NCI-H82 (cell line): ENCODE results near the gene FANCE.
"Not testable (repeated sequence)": the region's sequence is repeated elsewhere in the genome, so short reads cannot be mapped to it uniquely, and the experiment has no call there.

Source experiments
- DNase-seq: peaks from one replicate; lab custom pipeline; 2025; lab: John Stamatoyannopoulos, UW

Gene FANCE

DNA sequence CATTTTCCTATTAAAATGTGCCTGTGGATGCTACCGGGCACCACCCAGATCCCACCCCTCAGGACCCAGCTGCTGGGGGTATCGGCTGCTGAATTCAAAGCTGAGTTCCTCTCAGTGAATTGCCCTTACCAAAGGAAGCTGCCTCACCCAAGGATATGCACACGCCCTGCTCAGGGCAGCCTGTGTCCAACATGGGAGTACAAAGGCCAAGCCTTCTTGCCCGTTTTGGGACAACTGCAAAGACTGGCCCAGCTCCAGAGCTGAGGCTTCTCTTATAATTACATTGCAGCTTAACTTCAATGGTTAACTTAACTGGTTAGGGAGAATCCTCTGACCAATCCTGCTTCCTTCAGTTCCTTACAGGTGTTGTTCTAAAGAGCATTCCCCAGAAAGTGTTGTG is 19.8 kb upstream of the FANCE start:
- DNase-seq = no peak

DNA sequence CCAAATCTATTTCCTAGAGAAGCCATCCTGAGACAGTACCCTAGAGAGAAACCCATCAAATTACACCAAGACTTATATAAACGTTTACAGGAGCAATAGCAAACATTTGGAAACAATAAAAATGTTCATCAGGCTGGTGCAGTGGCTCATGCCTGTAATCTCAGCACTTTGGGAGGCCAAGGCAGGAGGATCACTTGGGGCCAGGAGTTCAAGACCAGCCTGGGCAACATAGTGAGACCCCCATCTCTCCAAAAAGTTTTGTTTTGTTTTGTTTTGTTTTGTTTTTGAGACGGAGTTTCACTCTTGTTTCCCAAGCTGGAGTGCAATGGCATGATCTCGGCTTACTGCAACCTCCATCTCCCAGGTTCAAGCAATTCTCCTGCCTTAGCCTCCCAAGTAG is 19.4 kb upstream of the FANCE start:
- not testable (repeated sequence) for DNase-seq

DNA sequence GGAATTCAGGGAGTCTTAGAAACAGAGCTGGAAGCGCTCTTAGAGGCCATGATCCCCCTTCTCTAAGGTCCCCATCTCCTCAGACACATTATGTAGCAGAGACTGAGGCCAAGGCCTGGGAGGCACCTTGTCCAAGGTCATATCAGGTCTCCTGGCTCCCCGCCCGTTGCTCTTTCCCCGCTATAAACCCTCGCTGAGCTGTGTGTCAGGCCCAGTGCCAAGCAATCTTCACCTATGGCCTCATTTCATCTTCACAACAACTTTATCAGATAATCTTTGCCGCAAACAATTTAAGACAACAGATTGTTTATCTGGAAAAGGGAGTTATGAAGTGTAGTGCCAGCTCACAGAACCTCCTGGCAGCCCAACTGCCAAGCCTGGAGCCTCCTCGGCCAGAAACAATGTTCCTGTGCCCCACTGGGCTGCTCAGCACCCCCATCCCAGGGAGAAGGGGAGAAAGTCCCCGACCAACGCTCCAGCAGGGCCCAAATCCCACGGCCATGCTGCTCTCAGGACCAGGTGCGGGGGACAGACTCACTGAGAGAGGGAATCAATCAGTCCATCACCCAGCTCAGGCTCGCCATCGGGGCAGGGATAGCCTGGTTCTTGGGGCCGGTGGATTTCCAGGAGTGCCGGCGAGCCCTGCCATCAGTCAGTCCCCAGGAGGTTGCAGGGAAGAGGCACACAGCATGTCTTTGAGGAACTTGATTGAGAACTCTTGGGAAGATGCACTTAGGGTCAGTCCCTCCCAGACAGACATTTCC is 16.9 kb upstream of the FANCE start:
- peak; percentile 82 for DNase-seq

DNA sequence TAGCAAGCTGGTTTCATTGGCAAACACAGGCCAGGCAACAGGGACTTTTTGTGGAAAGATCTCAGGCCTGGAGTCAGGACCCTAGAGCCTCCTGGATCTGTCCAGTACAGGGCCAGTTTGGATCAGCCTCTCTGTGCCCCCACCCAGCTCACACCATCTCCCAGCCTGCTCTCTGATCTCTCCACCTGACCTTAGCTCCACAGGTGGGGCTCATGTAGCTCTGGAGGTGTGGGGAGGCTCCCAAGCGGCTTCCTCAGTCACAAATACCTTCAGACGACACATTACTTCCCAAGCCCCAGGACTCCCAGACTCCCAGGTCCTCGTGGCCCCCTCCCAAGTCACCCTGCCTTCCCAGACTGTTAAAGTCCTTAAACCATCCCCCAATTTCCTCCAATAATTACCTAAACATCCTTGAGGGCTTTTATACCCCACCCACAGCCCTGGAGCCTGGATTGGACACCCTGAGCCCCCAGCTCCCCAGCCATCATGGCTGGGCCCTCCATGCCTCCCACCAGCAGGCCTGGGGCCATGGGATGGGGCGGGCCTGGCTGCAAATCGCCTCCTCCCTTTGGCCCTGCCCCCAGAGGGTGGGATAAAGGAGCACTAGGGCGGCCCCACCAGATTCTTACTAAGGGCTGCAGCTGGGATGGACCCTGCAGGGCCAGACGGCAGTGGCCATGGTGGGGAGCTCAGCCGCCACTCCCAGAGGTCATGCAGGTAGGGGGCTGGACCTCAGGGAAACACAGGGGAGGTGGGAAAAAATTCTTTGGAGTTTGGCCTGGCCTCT is 15.9 kb upstream of the FANCE start:
- DNase-seq = peak; percentile 45

DNA sequence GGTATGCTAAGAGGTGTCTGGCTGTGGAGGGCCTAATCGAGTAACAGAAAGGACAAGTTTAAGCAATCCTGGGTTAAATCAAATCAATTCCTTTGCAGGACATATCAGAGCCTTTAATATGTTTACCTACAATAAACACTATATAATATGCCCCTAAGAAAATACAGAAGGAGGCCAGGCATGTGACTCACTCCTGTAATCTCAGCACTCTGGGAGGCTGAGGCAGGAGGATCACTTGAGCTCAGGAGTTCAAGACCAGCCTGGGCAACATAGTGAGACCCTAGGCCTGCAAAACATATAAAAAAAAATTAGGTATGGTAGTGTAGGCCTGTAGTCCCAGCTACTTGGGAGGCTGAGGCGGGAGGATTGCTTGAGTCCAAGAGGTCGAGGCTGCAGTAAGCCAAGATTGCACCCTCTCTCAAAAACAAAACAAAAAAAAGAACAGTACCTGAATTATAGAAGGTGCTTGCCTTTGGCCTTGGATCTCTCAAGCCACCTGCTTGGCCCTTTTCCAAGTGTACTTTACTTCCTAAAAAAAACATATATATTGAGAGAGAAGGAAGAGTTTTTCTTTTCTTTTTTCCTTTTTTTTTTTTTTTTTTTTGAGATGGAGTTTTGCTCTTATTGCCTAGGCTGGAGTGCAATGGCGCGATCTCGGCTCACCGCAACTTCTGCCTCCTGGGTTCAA is 13.6 kb upstream of the FANCE start:
- DNase-seq = not testable (repeated sequence)

DNA sequence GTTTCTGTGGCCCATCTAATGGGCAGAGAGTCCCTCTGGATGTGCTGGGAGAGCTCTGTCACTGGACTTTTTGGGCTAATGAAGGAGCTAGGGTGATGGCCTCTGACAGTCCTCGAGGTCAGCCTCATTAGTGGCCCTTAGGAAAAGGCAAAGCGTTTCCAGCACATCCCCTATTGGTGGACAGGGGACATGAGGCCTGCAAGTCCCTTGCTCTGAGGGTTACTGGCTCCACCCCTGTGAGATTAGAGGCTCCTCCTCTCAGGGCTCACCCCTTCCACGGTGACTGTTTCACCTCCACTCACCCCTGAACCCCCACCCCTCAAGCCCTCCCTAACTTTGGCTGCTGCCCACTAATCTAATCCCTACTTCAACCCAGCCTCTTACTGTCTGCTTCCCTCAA is 12.8 kb upstream of the FANCE start:
- peak; percentile 67 for DNase-seq

DNA sequence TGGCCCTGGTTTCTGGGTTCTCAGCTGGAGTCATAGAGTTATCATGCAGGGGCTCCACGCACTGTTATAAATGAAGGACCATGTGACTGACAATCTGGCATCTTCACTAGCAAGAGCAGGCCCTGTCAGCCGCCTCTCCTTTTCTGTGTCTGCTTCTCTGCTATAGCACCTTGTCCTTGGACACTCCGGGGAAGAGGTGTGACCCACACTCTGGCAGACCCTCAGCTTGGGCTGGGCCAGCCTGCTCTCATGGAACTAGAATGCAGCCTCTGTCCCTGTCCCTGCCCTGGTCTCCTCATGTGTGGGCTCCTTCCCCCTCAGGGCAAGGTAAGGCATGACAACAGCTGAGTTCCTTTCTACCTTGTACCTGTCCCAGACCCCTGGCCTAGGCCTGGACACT is 10.9 kb upstream of the FANCE start:
- DNase-seq = no peak

DNA sequence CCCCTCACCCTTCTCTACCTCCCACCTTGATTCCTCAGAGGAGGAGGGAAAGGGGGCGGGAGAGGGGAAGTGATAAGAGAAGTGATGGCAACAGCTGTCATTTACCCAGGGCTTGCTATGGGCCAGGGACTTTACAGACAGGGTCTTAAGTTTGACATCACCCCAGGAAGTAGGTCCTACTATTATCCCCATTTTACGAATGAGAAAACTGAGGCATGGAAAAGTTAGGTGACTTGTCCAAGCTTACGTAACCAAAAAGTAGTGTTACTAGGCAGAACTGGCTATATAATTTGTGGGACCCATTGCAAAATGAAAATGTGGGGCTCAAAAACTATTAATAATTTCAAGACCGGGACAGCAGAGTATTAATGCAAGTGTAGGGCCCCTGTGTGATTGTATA is 10.5 kb upstream of the FANCE start:
- DNase-seq = no peak

DNA sequence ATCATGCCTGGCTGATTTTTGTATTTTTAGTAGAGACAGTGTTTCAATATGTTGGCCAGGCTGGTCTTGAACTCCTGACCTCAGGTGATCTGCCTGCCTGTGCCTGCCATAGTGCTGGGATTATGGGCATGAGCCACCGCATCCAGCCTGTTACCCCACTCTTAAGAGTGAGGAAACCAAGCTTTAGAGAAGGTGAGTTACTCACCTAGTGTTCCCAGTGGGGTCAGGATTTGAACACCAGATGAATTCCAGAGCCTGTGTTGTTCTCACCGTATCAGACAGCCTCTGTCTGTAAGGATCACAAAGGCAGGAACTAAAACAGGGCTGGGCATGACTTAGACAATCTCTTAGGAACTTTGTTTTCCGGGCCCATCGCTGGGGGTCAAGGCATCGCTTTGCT is 9.4 kb upstream of the FANCE start:
- DNase-seq = no peak

DNA sequence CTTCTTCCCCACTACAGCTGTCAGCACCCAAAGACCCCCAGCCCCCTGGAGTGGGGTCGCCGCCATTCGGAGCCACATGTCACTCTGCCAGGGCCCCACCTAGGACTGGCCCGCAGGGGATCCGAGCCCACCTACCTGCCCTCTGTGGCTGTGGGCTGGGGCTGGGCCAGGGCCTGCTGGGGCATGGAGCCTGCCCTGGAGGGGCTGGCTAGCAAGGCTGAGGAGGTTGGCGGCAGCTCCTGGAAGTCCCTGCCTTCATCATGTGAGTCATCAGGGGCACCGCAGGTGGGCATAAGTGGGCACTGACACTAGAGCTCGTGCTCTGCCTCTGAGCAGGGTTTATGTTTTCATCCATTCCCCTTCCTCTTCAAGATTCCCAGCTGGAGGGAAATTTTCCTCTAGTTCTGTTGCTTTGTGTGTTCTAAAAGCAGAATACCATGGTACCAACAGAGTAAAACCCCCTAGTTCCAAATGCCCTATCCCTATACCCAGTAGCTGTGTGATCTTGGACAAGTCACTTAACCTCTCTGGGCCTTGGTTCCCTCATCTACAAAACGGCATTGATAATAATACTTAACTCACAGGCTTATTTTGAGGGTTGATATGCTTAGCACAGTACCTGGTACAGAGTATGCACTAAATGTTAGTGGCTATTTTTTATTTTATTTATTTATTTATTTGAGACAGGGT is 8.7 kb upstream of the FANCE start:
- no peak for DNase-seq

DNA sequence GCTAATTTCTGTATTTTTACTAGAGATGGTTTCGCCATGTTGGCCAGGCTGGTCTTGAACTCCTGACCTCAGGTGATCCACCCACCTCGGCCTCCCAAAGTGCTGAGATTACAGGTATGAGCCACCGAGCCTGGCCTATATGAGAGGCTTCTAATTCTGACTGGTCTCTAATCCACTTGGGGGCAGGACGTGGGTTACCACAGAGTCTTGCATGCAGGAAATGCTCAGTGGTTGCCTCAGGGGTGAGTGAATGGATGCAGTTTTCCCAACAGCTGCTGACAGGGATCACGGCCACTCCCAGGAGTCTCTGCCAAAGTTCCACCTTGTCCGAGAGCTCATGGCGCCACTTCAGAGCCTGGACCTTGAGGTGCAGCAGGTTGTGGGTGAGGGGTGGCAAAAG is 6.4 kb upstream of the FANCE start:
- DNase-seq = no peak

DNA sequence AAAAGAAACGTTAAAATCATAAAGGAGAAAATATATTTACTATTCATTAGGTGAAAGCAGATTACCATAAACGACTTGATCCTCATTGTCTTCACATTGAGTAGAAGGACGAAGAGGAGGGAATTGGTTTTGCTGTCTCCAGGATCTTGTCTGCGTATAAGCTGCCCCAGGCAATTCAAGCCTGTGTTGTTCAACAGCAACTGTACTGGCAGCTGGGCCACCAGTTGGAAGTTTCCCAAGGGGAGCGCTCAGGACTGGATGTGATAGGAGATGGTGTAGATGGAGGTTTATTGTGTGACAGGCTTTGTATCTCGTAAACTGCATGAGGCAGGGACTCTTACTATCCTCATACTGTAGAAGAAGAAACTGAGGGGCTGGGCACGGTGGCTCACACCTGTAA is 3.9 kb upstream of the FANCE start:
- peak; percentile 51 for DNase-seq

DNA sequence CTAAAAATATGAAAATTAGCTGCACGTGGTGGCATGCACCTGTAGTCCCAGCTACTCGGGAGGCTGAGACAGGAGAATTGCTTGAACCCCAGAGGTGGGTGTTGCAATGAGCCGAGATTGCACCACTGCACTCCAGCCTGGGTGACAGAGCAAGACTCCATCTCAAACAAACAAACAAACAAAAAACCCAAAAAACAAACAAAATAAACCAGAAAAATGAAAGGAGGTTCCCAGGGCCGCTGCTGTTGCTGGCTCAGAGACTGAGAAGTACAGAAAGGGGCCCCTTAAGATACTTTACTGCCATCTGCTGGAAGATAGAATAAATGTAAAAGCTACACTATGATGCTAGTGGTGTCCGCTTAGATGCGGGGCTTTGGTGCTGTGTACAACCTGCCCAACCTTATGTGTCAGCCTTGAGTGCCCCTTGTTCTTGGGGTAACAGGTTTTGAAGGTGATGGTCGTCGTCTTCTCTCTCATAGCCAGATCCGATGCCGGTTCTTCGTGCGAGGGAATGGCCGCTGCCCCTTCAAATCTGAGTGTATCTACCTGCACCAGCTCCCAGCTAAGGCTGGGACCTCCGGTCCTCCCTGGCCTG is 2.8 kb upstream of the FANCE start:
- peak; percentile 92 for DNase-seq

DNA sequence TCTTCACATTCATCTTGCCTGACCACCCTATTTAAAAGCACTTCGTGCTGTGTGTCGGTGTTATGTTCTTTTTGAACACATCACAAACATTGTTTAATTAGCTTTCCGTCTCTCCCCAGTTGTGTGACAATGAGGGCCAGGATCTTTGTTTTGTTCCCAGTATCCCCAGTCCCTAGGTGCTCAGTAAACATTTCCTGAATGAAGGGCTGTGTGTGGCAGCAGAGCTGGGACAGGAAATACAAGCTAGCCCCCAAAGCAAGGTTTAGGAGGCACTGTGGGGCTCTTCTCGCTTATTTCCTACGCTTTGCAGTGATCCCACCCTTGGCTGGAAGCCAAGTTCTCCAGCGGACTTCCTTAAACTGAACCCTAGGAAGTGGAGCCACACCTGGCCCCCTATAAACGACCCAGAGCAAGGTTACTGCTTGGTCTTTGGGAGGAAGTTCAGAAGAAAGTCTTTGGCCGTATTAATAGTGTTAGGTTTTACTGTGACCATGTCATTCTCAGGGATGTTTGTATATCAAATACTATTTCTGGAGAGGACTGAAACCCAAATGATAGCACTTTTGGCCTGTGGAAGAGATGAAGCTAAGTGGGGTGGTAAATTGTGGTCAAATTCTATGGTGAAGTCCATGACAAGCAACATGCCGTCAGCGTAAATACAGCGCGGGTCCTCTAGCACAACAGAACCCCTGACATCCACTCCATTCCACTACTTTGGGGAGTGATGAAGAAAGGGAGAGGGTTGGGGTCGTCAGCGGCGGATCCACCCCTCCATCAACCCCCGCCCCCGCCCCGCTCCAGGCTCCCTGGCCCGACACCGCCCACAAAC is 570 bp upstream of the FANCE start:
- DNase-seq = peak; percentile 42

DNA sequence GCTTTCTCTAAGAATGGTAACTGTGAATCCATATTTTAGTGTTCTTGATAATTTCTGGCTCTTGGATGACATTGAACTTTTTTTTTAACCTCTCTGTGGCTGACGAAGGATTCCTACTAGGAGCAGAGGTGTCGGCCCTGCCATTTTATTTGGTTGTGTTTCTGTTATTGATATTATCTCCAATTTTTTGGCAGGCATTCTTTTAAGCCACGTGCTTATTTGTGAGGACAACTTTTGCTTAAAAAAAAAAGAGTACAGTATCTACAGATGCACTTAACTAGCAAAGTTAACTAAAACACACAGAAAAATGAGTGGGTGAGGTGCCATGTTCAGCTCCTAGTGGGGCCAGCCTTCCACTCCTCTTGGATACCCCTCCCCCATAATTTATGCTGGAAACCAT is 1.1 kb downstream of the FANCE start:
- no peak for DNase-seq

DNA sequence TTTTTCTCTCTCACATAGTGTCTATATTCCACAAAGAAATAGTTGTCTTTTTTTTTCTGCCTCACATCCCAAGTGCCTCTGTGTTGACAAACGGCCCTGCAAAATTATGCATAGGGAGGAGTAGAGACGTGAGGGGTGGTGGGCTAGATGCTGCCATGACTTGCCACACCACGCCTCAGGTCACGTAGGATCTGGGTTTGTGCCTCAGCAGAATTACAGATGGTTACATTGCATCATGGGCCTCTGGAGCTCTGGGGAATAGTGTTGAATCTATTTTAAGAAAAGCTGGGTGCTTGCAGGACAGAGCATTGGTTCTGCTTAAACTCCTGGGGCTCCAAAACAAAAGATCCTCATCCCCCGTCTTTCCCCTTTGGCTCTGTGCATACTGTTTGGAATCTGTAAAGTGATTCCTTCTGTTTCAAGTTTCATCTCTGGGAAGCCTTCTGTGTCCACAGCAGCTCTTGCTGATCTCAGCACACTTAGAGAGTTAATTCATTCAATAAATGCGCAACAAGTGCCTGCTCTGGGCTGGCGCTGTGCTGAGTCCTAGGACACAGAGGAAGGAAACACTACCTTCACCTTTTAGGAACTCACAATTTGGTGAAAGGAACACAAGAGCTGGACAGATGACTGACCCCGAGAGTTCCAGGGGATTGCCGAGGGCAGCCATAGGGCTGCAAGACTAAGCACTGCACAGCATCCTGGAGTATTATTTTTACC is 2.4 kb downstream of the FANCE start:
- DNase-seq = no peak

DNA sequence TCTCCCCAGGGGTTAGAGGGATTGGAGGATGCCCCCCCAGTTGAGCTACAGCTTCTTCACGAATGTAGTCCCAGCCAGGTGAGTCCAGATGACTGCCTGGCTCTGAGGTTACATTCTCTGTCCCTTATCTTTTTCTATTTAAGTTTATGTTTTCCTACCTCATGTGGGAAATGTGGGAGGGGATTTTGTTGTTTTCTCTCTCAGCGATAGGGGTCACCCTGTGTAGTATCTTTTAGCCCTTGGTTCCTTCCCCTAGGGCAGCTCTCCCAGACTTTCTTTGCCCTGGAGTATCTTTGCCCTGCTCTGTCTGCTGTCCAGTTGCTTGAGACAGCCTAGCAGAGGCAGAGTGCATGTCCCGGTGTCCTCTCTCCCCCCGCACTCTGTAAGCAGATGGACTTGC is 5.8 kb downstream of the FANCE start:
- no peak for DNase-seq

DNA sequence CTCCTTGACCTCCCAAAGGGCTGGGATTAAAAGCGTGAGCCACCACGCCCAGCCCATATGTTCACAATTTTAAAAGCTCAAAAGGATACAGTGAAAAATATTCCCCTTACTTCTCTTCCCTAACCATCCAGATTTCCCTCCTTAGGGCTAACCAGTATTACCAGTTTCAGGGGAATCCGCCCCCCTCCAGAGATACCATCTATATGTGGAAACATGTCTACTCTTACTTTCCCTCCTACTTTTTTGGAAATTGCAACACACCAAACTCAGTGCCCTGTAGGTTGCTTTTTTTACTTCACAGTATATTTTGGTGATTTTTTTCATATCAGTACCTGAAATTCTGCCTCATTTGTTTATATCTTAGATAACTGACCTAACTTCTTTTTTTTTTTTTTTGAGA is 9.1 kb downstream of the FANCE start:
- DNase-seq = no peak

DNA sequence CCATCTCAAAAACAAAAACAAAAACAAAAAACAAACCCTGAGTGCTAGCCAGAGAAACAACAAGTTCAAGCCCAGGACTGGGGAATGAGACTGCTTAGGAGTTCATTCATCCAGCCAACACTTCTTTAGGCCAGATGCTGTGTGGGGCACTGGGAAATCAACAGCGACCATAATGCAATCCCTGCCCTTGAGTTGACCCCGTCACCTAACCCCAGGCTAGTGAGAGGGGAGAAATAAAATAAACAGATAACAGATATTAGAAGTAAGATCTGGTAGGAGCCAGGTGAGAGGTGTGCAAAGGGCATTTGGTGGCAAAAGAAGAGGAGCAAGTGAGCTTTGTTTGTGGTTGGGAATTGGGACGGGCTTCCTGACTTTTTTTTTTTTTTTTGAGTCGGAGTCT is 11.2 kb downstream of the FANCE start:
- DNase-seq = no peak

DNA sequence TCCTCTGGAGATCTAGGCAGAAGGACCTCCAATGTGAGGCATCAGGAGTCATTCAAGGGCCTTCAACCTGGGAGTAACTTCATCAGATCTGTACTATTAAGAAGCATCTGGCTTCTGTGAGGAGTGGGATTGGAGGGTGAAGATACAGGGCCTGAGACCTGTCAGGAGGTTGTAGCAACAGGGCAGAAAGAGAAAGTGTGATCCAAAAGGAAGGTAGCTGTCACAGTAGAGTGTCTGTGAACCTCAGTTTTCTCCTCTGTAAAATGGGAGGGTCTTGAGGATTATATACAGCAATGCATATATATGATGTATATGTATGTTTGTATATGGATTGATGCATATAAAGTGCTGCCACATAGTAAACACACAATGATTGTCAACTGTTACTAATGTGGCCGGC is 13.5 kb downstream of the FANCE start:
- DNase-seq = no peak
